22Rv1 (cell line): ENCODE measurements around the gene LAMA3.

Experiments used
- H3K27ac ChIP-seq: fragments of 450-650 bp; 2 replicates; pipeline ENCODE4 v1.5.1; 2017
- ZFX ChIP-seq: fragments of 450-650 bp; IDR thresholded peaks from 2 replicates; pipeline ENCODE4 v1.6.1; 2017; ENCODE audit warnings: antibody characterized with exemption, borderline replicate concordance
- TF ChIP-seq, protein P1 (sequence below): fragments of 450-650 bp; IDR thresholded peaks from 2 replicates; pipeline ENCODE4 v1.5.1; 2017; ENCODE audit warnings: mild to moderate bottlenecking

Gene LAMA3

DNA sequence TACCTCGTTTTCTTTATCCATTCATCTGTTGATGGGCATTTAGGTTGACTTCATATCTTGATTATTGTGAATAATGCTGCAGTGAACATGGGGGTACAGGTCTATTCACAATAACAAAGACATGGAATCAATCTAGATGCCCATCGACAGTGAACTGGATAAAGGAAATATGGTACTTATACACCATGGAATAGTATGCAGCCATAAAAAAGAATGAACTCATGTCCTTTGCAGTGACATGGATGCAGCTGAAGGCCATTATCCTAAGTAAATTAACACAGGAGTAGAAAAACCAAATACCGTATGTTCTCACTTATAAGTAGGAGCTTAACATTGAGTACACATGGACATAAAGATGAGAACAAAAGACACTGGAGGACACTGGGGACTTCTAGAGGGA lies 111.6 kb downstream of the LAMA3 start:
- TF ChIP-seq, protein P1, sequence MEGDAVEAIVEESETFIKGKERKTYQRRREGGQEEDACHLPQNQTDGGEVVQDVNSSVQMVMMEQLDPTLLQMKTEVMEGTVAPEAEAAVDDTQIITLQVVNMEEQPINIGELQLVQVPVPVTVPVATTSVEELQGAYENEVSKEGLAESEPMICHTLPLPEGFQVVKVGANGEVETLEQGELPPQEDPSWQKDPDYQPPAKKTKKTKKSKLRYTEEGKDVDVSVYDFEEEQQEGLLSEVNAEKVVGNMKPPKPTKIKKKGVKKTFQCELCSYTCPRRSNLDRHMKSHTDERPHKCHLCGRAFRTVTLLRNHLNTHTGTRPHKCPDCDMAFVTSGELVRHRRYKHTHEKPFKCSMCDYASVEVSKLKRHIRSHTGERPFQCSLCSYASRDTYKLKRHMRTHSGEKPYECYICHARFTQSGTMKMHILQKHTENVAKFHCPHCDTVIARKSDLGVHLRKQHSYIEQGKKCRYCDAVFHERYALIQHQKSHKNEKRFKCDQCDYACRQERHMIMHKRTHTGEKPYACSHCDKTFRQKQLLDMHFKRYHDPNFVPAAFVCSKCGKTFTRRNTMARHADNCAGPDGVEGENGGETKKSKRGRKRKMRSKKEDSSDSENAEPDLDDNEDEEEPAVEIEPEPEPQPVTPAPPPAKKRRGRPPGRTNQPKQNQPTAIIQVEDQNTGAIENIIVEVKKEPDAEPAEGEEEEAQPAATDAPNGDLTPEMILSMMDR: no peak
- no peak for TF ChIP-seq ZFX
- no peak overlapping the region for H3K27ac ChIP-seq

DNA sequence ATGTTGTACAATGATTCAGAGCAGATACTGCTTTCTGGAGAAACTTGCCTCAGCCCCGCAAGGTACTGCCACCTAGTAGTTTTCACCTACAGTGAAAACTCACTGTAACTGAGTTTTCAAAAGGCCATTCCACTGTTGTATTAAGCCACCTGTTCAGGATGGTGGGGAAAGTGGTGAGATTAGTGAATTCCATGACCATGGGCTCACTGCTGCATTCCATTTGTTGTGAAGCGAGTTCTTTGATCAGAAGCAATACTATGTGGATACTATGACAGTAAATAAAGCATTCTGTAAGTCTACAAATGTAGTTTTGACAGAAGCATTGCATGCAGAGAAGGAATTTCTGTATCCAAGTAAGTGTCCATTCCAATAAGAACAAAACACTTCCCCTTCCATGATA lies 113.6 kb downstream of the LAMA3 start:
- TF ChIP-seq, protein P1: no peak
- no peak for TF ChIP-seq ZFX
- H3K27ac ChIP-seq: no peak overlapping the region

DNA sequence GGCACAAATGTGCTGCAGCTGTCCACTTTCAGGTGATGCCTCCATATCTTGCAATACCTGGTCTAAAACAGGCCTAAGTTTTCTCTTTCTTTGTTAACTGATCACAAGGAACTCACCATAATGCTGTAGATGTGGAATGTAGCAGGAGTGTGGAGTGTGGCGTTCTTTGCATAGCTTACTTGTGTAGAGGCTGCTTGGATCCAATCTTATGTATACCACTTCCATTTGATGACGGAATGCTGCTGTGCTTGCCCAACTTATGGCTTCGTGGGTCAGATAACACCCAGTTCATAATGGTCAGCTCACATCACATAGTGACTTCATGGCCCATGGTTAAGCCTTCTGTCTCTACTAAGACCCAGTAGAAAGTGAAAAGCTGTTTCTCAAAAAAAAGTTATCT lies 114.5 kb downstream of the LAMA3 start:
- H3K27ac ChIP-seq: no peak overlapping the region
- TF ChIP-seq ZFX: no peak
- TF ChIP-seq, protein P1: no peak

DNA sequence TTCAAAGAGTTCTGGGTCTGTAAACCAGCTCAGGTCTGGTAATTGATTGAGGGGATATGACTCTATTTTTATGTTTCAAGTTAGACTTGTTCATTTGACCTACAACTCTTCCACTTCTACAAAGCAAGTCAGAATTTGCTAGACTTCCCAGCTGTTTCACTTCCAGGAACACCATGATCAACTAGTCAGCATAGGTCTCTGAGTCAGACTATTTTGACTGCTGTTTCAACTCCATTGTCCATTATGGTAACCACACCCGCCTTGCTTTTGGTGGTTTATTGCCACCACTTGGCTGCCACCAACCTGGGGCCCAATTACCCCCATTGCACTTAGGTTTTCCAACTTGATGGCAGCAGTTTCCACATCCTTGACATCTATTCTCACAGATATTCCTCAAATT lies 116.6 kb downstream of the LAMA3 start:
- TF ChIP-seq, protein P1: no peak

DNA sequence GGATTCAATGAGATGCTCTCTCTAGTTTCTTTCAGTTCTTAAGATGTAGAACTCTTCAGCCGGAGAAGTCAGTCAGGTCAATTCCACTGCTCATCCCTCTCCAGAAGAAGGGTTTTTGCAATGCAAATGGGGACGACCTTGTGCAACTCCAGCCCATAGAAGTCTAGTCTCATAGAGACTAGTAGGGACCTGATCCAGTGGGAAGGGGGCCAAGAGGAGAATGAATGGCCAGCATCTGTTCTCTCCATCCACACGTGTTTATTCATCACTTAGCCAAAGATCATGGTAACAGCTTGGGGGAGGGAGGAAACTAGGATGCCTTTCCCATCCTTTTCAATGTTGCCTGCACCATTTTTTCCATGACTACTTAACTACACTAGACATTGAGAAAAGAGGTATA lies 120.2 kb downstream of the LAMA3 start:
- no peak for TF ChIP-seq ZFX
- TF ChIP-seq, protein P1: no peak
- H3K27ac ChIP-seq: no peak overlapping the region

More for the DNA sequence above, 116.6 kb downstream of the LAMA3 start:
- no peak overlapping the region for H3K27ac ChIP-seq

DNA sequence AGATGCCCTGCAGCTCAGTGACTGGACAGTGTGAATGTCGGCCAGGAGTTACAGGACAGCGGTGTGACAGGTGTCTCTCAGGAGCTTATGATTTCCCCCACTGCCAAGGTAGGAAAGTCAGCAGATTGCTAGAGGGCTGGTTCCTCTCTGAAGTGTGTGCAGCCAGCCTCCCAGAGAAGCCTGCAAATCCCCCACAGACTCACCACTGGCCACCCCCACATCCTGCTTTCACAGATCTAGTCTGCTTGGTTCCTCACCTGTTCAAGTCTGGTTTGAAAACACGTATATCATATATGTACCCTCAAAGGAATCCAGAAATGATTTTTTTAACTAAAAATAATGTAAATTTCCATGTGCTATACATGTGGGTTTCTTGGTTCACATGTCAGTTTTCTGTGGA lies 121.1 kb downstream of the LAMA3 start:
- H3K27ac ChIP-seq: no peak overlapping the region
- TF ChIP-seq, protein P1: no peak
- TF ChIP-seq ZFX: no peak

DNA sequence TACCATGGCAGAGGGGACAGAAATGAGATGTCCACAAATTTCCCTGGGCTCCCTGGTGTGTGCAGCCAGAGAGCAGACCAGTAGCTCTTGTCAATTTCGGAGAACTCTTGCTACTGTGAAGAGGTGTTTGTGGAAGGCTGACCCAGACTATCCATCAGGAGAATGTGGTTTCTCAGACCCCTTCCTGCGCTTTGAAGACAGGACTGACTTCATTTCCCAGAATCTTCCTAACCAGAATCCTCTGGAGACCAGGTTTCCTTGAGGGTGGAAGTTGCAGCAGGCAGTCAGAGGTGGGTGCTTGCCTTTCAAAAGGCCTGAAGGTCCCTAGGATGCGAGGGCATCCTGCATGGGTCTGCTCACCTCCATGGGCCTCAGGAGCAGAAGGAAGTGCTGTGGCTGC lies 121.9 kb downstream of the LAMA3 start:
- H3K27ac ChIP-seq: no peak overlapping the region
- TF ChIP-seq ZFX: no peak
- TF ChIP-seq, protein P1: no peak
